Gastrocnemius medialis (tissue), 4 donors: ENCODE results near the gene TMSB10.

Experiments
- CTCF ChIP-seq, 5 experiments: fragments of 450-650 bp in 3 of 5; fragments of 200-600 bp in 2 of 5; sonication (generic) in 2 of 5; IDR thresholded peaks in 4 of 5; conservative IDR thresholded peaks in 1 of 5; 1 replicate in 4 of 5; 2 replicates in 1 of 5; pipeline ENCODE4 v1.5.1; 2016 to 2019; ENCODE audit warnings: antibody characterized with exemption in 5 of 5, mild to moderate bottlenecking in 3 of 5, moderate library complexity in 3 of 5
- POLR2A ChIP-seq, 2 donors: fragments of 450-650 bp; IDR thresholded peaks; one replicate each; pipeline ENCODE4 v1.6.1; 2017; ENCODE audit warnings: antibody characterized with exemption in 2 of 2, mild to moderate bottlenecking in 2 of 2, moderate library complexity in 2 of 2

- TF ChIP-seq CTCF (IDR thresholded peaks at IDR 0.05 in 4 of 5, conservative IDR thresholded peaks at IDR 0.05 in 1 of 5) (no peak), POLR2A (IDR thresholded peaks at IDR 0.05) (no peak)
These were observed 4.5 kb upstream of the TMSB10 start for GRCh38 chr2:84900971-84901370.
